Keratinocyte (primary cell): ENCODE results near the gene SSB. TPM values are rescaled to one million over a fixed set of nuclear protein-coding genes. Genes with fewer than 3 reads are reported as not detected.
"Not testable (repeated sequence)": the region's sequence is repeated elsewhere in the genome, so short reads cannot be mapped to it uniquely, and the experiment has no call there.

ENCODE experiments used
- DNase-seq: peaks from one replicate; pipeline ENCODE4 v3.0.0-alpha.2; 2011; ENCODE audit warnings: low read depth, missing footprints, low spot score
- FAIRE-seq: peaks from 2 replicates; lab custom pipeline; 2011; peaks lifted over from hg19 to GRCh38; lab: Jason Lieb, UNC
- H2AFZ ChIP-seq: 2 replicates; pipeline ENCODE4 v1.6.0; 2012; ENCODE audit warnings: low read length, control low read depth, inconsistent platforms; ENCODE audit not compliant: control insufficient read depth
- H3K27ac ChIP-seq: 2 replicates; pipeline ENCODE4 v1.5.1; 2011; ENCODE audit warnings: low read length; ENCODE audit not compliant: control insufficient read depth, insufficient read depth
- H3K27me3 ChIP-seq: 3 replicates; pipeline ENCODE4 v1.6.0; 2011; ENCODE audit warnings: low read length; ENCODE audit not compliant: control insufficient read depth, insufficient read depth; ENCODE audit errors: extremely low read depth
- H3K36me3 ChIP-seq, 2 experiments: 2 replicates in 1 of 2; 3 replicates in 1 of 2; pipeline ENCODE4 v1.5.1; 2011; ENCODE audit warnings: low read length in 2 of 2, mild to moderate bottlenecking in 1 of 2; ENCODE audit not compliant: control insufficient read depth in 2 of 2, insufficient read depth in 2 of 2; ENCODE audit errors: extremely low read depth in 1 of 2
- H3K4me1 ChIP-seq: 3 replicates; pipeline ENCODE4 v1.5.1; 2011; ENCODE audit warnings: low read length; ENCODE audit not compliant: control insufficient read depth, insufficient read depth; ENCODE audit errors: extremely low read depth
- H3K4me2 ChIP-seq: 3 replicates; pipeline ENCODE4 v1.6.0; 2011; ENCODE audit warnings: low read depth, low read length; ENCODE audit not compliant: control insufficient read depth, insufficient read depth; ENCODE audit errors: extremely low read depth
- H3K4me3 ChIP-seq, 3 experiments: fragments of 200-600 bp in 1 of 3; sonication (generic) in 1 of 3; 2 replicates in 2 of 3; 3 replicates in 1 of 3; pipeline ENCODE4 v1.5.1; 2011 to 2016; ENCODE audit warnings: low read length in 3 of 3, mild to moderate bottlenecking in 3 of 3, control low read depth in 2 of 3, inconsistent platforms in 1 of 3, low read depth in 1 of 3, mixed read lengths in 1 of 3, mixed run types in 1 of 3, moderate library complexity in 1 of 3; ENCODE audit not compliant: control insufficient read depth in 2 of 3, insufficient read depth in 2 of 3; ENCODE audit errors: extremely low read depth in 1 of 3
- H3K79me2 ChIP-seq: 2 replicates; pipeline ENCODE4 v1.6.0; 2012; ENCODE audit warnings: low read length; ENCODE audit not compliant: control insufficient read depth, insufficient read depth
- H3K9ac ChIP-seq: 3 replicates; pipeline ENCODE4 v1.6.0; 2011; ENCODE audit warnings: low read length; ENCODE audit not compliant: control insufficient read depth, insufficient read depth; ENCODE audit errors: extremely low read depth
- H3K9me1 ChIP-seq: 3 replicates; pipeline ENCODE4 v1.6.0; 2011; ENCODE audit warnings: low read length; ENCODE audit not compliant: control insufficient read depth, insufficient read depth; ENCODE audit errors: extremely low read depth
- H3K9me3 ChIP-seq: 2 replicates; pipeline ENCODE4 v1.5.1; 2012; ENCODE audit warnings: low read depth, low read length; ENCODE audit not compliant: control insufficient read depth
- H4K20me1 ChIP-seq: 3 replicates; pipeline ENCODE4 v1.6.0; 2011; ENCODE audit warnings: low read length; ENCODE audit not compliant: control insufficient read depth, insufficient read depth; ENCODE audit errors: extremely low read depth
- EZH2 ChIP-seq: IDR thresholded peaks from one replicate; pipeline ENCODE4 v1.6.1; 2012; ENCODE audit warnings: inconsistent platforms, mild to moderate bottlenecking, low read length, moderate library complexity
- dilution Hi-C: fragments of 300-500 bp; cut with MboI; formaldehyde crosslinking; loops from one replicate; pipeline ENCODE4 v1.7.0; 2020; ENCODE audit warnings: low sequenced_read_pairs; ENCODE audit not compliant: extremely low pct_ligation_motif_present
- polyA plus RNA-seq, 5 experiments: library from polyadenylated mRNA; depleted of rRNA in 3 of 5; stranded (reverse) in 3 of 5; stranded (forward) in 1 of 5; unstranded in 1 of 5; fragments of >200 nt; gene quantifications; 1 replicate in 1 of 5; 2 replicates in 3 of 5; 3 replicates in 1 of 5; pipeline versions ENCODE4 v1.2.1 to v1.2.3, GENCODE V29; 2011 to 2012; ENCODE audit warnings: missing spikeins in 2 of 5, low read depth in 1 of 5, low replicate concordance in 1 of 5
- TF ChIP-seq, protein P1 (sequence below), 3 experiments: IDR thresholded peaks in 1 of 3; conservative IDR thresholded peaks in 1 of 3; optimal IDR thresholded peaks in 1 of 3; 2 replicates in 2 of 3; 3 replicates in 1 of 3; pipeline versions ENCODE3 to v1.5.1; 2011; ENCODE audit warnings: low read length in 3 of 3, mild to moderate bottlenecking in 3 of 3, moderate library complexity in 2 of 3, control low read depth in 1 of 3, inconsistent platforms in 1 of 3; ENCODE audit not compliant: insufficient read depth in 2 of 3; ENCODE audit errors: extremely low read depth in 1 of 3

Gene SSB
- polyA plus RNA-seq, 1 donor (not counting 4 experiments of a cell fraction or from before 2014, with no cell fraction given): 149 TPM

GRCh38 chr2:169759987-169760386 is 38.7 kb upstream of the SSB start:
- Histone ChIP-seq H3K9me1 (no peaks in the 10 kb centered on the region), H3K9me3 (no peaks in the 10 kb centered on the region), H3K79me2 (no peaks in the 10 kb centered on the region), H3K9ac (no peak overlapping the region), H3K4me2 (no peak overlapping the region), H3K4me1 (no peaks in the 10 kb centered on the region), H3K27me3 (no peaks in the 10 kb centered on the region), H3K4me3 (no peak overlapping the region), H3K27ac (no peak overlapping the region), H4K20me1 (no peaks in the 10 kb centered on the region), H3K36me3 (no peaks in the 10 kb centered on the region), H2AFZ (no peak overlapping the region)
- no peak for DNase-seq
- dilution Hi-C loops: no loop called here
- TF ChIP-seq, protein P1, sequence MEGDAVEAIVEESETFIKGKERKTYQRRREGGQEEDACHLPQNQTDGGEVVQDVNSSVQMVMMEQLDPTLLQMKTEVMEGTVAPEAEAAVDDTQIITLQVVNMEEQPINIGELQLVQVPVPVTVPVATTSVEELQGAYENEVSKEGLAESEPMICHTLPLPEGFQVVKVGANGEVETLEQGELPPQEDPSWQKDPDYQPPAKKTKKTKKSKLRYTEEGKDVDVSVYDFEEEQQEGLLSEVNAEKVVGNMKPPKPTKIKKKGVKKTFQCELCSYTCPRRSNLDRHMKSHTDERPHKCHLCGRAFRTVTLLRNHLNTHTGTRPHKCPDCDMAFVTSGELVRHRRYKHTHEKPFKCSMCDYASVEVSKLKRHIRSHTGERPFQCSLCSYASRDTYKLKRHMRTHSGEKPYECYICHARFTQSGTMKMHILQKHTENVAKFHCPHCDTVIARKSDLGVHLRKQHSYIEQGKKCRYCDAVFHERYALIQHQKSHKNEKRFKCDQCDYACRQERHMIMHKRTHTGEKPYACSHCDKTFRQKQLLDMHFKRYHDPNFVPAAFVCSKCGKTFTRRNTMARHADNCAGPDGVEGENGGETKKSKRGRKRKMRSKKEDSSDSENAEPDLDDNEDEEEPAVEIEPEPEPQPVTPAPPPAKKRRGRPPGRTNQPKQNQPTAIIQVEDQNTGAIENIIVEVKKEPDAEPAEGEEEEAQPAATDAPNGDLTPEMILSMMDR (optimal IDR thresholded peaks at IDR 0.05 in 1 of 3, IDR thresholded peaks at IDR 0.05 in 1 of 3, conservative IDR thresholded peaks at IDR 0.05 in 1 of 3; ENCODE audit: extremely low read depth in 1 of 3, insufficient read depth in 2 of 3, low read length in 3 of 3): no peak
- TF ChIP-seq EZH2: no peak
- no peak for FAIRE-seq

GRCh38 chr2:169760798-169761197 is 37.9 kb upstream of the SSB start:
- H2AFZ ChIP-seq, H3K9me3 ChIP-seq, dilution Hi-C loops, H3K27ac ChIP-seq, FAIRE-seq, H3K4me2 ChIP-seq, H3K4me1 ChIP-seq, DNase-seq, H4K20me1 ChIP-seq, H3K36me3 ChIP-seq, H3K4me3 ChIP-seq, H3K79me2 ChIP-seq, H3K27me3 ChIP-seq, H3K9me1 ChIP-seq, H3K9ac ChIP-seq: not testable (repeated sequence)

GRCh38 chr2:169761251-169761969 is 37.3 kb upstream of the SSB start:
- TF ChIP-seq, protein P1 (optimal IDR thresholded peaks at IDR 0.05 in 1 of 3, IDR thresholded peaks at IDR 0.05 in 1 of 3, conservative IDR thresholded peaks at IDR 0.05 in 1 of 3; ENCODE audit: extremely low read depth in 1 of 3, insufficient read depth in 2 of 3, low read length in 3 of 3): no peak
- TF ChIP-seq EZH2: no peak
- no peak overlapping the region for H3K27ac ChIP-seq
- H2AFZ ChIP-seq: no peak overlapping the region
- H3K36me3 ChIP-seq: no peaks in the 10 kb centered on the region
- H3K79me2 ChIP-seq: no peaks in the 10 kb centered on the region
- H3K9ac ChIP-seq: no peak overlapping the region
- no peak overlapping the region for H3K4me2 ChIP-seq
- H3K9me3 ChIP-seq: no peaks in the 10 kb centered on the region
- FAIRE-seq (no peak), DNase-seq (no peak)
- no peaks in the 10 kb centered on the region for H3K9me1 ChIP-seq
- H3K4me3 ChIP-seq: no peak overlapping the region
- no peaks in the 10 kb centered on the region for H4K20me1 ChIP-seq
- dilution Hi-C loops: no loop called here
- H3K27me3 ChIP-seq: no peaks in the 10 kb centered on the region
- no peaks in the 10 kb centered on the region for H3K4me1 ChIP-seq
